ENCODE data around the gene GOLGB1.
"Not testable (repeated sequence)": the region's sequence is repeated elsewhere in the genome, so short reads cannot be mapped to it uniquely, and the experiment has no call there.

GOLGB1 gene

DNA sequence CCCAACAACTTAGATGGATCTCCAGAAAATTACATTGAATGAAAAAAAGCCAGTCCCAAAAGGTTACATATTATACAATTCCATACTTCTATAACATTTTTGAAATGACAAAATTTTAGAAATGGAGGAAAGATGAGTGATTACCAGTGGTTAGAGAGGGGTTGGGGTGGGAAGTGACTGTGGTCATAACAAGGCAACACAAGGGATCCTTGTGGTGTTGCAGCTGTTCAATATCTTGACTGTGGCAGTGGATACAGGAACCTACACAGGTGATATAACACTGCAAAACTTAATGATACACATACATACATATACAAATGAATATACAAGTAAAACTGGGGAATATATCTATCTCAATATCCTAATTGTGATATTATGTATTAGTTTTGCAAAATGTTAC lies 9.6 kb downstream of the GOLGB1 start:
- DNase-seq = no peak

DNA sequence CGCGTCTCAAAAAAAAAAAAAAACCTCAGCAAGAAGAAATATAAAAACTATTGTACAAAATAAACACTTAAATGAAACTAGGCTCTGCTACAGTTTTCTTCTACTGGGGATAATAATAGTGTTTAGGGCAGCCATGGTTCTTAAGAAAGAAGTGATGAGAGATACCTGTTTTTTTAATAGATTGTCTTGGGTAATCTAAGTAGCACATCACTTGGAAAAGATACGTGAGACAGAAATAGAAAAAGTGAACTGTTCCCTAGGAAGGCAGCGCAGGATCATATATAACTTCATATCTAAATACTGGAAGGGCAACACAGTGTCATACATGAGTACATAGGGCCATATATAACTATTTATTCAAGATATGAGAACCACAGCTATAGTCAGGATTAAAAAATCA lies 11.9 kb downstream of the GOLGB1 start:
- no peak for DNase-seq

DNA sequence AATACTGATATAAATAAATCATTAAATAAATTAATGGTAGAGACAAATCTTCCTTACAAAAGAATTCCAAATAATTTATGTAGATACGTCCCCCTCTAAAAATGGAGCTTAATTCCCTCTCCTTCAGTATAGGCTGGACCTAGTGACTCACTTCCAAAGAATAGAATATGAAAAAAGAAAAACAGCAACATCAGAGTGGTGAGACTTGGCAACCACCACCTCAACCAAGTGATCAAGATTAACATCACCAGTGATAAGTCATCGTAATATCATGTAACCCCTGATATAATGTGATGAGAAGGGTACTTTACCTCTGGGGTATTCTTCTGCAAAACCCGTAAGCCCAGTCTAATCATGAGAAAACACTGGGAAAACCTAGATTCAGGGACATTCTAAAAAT lies 13.4 kb downstream of the GOLGB1 start:
- no peak for DNase-seq

DNA sequence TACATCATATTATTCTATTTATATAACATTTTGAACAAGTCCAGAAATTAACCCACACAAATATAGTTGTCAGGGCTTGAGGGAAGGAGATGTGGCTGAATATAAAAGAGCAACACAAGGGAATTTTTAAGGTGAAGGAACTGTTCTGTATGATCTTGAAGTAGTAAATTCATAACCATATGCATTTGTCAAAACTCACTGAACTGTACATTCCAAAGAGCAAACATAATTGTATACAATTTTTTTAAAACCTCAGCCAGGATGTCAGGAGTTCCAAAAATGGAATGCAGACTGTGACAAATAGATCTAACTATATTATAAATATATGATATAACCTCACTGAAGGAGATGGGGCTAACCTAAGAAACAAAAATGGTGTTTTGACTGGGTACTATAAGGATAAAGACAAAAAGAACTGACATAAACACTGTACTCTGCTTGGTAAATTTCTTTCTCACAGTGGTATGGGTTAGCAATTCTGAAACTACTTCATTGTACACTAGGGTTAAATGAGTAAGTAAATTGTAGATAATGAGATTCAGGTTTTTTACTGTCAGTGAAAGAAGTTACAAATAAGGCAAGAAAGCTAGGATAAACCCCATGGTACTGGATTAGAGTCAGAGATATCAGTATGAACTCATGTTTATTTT lies 14.4 kb downstream of the GOLGB1 start:
- DNase-seq = no peak

DNA sequence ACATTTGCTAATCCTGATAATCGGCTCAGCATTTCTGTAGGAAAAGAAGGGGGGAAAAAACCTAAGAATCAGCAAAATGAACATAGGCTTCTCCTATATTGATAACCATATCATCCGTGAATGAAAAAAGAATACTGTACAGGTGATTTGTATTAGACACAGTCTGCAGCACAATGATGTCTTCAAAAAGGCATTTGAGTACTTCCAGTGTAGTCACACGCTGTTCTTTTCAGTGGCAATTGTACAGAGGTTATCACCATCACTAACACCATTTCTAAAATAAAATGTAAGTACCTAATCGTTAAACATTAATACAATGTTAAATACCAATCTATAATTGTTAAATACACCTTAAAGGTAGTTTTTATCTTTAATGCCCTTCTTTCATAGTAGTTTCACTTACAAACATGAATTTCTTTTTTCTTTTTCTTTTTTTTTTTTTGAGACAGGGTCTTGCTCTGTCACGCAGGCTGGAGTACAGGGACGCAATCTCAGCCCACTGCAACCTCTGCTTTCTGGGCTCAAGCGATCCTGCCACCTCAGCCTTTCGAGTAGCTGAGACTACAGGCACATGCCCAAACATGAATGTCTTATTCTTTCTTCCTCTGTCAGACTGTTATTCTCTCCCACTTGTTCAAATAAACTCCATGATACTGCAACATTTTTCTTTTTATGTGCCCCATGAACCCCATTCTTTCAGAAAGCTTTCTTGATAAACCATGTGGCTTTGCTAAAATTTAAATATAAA lies 18.4 kb downstream of the GOLGB1 start:
- no peak for DNase-seq

DNA sequence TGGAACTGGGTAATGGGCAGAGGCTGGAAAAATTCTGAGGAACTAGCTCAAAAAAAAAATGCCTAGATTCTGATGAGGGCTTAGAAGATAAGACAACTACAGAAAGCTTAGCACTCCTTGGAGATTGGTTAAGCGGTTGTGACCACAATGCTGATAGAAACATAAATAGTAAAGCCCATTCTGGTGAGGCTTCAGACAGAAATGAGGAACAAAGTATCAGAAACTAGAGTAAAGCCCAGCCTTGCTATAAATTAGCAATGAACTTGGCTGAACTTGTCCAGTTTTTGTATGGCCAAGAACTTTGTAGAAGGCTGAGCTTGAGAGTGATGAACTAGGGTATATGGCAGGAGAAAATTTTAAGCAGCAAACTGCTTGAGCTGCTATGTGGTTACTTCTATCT lies 25.4 kb downstream of the GOLGB1 start:
- DNase-seq = no peak

DNA sequence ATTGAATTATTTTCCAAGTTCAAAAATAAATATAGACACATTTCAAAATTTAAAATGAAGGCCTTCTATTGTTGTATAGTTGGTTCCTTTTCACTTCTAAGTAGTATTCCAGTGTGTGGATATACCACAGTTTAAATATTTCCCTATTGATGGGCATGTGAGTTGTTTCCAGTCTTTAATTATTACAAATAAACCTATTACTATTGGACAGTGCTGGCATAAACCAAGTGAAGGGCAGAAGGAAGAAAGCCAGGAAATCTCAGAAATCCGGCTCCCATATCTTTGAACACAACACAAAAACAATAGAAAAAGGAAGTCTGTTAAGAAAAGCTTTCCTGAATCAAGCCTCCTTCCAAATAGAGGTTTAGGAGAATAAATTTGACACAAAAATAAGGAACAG lies 26.1 kb downstream of the GOLGB1 start:
- no peak for DNase-seq

DNA sequence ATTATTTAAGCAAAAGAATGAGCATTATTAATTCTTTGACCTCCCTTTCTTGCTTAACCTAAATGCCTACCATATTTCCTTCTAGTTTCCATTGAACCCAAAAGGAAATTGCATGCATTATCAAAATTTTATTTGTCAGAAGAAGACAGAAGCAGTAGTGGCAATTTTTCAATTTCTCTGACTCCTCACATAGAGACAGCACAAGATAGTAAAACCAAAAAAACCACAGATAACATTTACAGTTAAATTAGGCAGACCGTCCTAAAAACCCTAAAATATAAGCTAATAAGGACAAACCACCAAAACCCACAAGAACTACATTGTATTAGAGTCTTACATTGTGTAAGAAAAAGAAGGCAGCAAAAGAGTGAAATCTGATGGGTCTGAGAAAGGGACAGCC lies 27.1 kb downstream of the GOLGB1 start:
- DNase-seq = no peak

DNA sequence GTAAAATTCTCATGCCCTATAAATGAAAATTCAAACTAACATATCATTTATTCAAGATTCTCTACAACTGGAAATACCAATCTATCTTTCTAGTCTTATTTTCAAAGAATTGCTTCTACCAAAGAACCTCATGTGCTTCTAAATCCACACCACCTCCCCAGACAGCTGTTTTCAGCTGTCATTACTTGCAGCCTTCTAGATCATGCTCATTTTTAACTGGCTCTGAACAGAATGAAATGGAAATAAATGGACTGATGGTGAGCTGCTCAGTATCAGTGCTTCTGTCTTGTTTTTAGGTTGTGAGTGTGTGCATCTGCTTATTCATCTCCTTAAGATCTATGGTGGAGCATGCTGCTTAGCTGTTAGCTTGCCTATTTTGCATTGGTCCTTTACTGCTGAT lies 29.4 kb downstream of the GOLGB1 start:
- DNase-seq = no peak

DNA sequence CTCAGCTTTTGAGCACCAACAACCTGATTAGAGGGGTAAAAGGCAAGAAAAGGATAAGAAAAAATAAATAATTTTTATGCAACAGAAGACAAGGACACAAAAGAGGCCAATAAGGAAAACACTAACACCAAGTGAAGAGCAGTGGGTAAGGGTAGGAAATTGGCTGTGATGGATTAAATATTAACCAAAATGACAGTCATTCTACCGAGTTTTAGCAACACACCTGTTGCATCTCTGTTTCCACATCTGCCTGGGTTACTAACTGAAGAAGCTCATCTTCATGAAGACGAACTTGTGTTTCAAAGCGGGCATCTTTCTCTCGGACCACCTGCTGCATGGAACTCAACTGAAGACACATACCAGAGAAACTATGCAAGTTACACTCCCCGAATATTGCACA lies 30.1 kb downstream of the GOLGB1 start:
- no peak for DNase-seq

DNA sequence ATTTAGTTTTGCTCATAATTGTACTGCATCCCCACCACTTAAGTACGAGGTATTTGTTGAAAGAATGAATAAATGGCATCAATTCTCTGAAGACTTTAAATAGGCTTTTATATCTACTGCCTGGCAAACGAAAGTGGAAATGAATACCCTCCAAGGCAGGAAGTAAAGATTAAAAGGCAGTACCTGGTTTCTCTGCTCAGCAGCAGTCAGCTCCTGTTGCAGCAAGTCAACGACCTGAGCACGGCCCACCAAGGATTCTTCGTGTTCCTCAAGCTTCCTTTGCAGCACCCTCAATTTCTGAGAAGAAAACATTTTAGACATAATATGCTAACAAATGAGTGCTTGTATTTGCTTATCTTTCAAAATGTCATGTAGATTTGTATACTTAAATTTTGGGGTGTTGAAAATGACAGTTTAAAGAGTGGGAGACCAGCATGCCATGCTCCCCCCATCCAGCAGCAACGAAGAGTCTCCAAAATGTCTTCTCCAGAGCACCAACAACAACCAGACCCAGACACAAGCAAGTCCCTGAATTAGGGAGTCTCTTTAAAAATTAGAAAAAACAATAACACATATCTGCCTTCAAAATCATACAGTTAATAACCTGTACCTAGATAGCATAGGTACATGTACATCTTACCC lies 31.2 kb downstream of the GOLGB1 start:
- DNase-seq = no peak

DNA sequence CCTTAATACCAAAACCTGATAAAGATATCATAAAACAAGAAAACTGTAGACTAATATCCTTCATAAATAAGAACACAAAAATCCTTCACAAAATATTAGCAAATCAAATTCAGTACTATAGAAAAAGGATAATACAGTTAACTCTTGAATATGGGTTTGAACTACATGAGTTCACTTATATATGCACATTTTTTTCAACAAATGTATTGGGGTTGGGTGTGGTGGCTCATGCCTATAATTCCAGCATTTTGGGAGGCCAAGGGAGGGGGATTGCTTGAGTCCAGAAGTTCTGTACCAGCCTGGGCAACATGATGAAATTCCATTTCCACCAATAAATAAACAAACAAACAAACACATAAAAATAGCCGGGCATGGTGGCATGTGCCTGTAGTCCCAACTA lies 39.2 kb downstream of the GOLGB1 start:
- no peak for DNase-seq

DNA sequence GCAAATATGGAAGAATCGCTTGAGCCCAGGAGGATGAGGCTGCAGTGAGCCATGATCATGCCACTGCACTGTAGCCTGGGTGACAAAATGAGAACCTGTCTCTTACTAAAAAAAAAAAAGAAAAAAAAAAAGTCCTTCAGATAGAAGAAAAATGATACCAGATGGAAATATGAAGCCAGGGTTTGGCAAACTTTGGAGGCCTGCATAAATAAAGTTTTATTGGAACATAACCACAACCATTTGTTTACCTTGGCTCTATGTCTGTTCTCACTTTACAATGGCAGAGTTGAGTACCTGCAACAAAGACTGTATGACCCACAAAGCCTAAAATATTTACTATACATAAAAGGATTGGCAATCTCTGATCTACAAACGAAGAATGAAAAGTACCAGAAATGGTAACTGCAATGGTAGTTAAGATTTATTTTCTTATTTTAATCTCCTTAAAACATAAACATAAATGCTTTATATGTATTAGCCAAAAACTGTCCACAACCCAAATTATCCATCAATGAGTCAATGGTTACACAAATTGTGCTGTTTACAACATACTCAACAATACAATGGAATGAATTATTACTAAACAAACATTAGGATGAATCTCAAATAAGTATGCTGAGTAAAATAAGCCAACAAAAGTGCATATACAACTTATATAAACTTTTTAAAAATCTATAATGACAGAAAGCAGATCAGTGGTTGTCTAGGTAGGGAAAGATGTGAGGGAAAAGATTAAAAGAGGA lies 41.8 kb downstream of the GOLGB1 start:
- DNase-seq = no peak

DNA sequence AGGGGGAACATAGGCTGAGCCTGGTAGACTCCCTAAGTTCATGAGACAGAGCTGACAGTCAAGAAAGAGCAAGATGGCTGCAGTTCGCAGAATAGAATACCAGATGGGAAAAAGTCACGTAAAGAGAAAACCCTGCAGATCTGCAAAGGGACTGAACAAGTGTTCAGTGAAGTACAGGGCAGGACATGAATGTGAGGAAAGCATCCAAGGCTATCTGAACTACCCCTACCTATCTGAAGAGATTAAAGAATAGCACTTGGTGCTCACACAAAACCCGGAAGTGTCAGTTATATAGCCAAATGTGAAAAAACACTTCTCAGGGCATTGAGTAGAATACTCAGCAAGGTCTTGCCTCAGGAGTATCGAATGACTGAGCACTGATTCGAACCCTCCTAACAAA lies 44.0 kb downstream of the GOLGB1 start:
- DNase-seq = no peak

DNA sequence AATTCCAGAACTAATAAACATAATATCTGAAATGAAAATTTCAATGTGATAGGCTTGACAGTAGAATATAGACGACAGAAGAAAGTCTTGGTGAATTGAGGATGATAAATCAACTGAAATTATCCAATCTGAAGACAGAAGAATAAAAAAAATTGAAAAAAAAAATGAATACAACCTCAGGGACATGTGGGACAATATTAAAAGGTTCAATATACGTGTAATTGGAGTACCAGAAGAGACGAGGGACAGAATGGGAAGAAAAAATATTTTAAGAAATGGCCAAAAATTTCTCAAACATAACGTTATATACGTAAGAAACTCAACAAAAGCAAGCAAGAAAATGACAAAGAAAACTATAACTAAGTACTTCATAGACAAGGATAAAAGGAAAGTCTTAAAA lies 45.6 kb downstream of the GOLGB1 start:
- no peak for DNase-seq

DNA sequence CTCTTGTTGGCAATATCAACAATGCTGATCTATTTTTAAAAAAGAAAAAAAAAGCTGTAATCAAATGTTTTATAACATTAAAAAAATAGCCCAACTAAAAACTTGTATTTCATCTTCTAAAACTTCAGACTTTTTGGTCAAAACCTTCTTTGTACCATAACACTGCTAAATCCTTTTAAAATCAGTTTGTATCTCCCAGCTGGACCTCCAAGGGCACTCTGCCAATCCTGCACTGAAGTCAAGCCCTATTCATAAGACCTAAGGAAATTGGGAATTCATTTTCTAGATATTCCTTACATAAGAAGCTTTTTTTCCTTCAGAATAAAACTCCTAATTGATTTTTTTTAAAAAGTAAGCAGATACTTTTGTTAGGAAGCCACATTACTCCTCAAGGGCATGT lies 50.6 kb downstream of the GOLGB1 start:
- no peak for DNase-seq

DNA sequence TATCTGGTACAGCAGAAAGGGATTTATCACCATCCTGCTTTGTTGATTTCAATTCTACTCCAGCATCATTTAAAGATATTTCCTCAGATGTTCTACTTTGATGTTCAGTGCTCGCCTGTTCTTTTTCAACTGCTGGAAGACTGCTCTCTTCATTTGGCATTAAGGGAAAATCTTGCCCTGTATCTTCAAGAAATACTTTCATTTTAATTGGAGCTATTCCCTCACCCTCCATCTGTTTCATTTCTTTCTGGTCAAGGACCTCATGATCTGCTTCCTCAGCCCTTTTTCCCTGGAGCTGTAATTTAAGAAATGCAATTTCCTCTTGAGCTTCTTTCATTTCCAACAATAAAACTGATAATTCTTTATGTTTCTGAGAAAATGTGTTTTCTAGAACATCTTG lies 51.1 kb downstream of the GOLGB1 start:
- DNase-seq = no peak

DNA sequence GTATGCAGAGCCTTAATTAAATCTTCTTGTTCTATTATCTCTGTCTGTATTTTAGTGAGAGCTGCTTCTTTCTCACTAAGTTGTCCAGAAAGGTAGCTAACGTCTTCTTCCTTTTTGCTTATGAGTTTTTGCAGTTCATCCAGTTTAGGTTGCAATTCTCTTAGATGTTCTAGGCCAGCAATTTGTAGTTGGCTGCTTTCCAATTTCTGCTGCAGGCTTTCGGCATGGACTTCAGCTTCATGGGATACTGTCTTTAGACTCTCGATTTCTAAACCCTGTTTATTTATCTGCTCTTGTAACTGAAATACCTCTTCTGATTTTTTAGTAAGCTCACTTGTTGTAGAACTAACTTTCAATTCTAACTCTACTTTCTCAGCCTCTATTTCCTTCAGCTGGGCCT lies 53.4 kb downstream of the GOLGB1 start:
- DNase-seq = no peak

DNA sequence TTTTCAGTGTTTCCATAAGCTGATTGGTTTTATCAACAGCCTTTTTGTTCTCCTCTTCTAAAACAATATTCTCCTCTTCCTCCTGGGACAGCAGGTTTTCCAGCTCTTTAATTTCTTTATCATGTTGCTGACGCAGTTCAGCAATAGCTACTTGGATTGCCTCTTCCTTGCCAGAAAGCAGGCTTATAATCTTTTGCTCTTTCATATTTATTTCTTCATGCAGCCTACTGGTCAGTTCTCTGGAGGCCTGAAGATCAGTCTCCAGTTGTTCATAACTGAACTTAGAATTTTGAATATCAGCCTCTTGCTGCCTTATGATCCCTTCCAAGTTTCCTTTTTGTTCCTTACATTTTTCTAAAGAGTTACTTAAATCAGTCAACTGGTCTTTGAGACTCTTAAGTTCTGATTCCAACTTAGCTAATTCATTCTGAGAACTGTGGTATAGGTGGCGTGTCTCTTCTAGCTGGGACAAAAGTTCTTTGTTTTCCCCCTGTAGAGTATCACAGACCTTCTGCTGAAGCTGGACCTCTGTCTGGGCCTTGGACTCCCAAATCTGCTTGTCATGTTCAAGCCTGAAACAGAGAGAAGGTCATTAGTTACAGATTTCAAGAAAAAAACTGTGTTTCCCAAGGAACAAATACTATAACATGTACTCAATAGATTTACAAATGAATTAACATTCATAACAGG lies 57.4 kb downstream of the GOLGB1 start:
- no peak for DNase-seq

DNA sequence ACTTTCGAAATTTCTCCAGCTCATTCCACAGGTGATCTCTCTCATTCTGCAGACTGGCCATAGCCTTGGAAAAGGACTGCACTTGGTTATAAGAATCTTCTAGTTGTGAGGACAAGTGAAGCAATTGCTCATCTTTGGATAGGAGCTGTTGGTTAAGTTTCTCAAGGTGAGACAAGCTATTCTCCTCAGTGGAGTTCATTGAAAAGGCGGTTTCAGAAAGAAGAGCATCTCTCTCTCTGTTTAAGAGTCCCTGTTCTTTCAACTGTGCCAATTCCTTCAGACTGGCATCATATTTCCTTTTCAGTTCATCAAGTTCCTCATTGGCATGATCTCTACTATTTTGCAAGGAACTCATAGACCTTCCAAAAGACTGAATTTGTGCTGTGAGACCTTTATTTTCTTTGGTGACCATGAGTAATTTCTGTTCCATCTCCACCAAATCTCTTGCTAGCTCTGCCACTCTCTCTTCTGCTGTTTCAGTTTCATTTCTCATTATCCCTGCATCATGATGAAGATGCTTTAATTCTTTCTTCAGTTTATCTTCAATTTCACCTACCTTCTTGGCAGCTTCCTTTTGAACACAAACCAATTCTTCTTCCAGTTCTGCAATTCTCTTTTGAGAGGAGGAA lies 58.6 kb downstream of the GOLGB1 start:
- DNase-seq = no peak

DNA sequence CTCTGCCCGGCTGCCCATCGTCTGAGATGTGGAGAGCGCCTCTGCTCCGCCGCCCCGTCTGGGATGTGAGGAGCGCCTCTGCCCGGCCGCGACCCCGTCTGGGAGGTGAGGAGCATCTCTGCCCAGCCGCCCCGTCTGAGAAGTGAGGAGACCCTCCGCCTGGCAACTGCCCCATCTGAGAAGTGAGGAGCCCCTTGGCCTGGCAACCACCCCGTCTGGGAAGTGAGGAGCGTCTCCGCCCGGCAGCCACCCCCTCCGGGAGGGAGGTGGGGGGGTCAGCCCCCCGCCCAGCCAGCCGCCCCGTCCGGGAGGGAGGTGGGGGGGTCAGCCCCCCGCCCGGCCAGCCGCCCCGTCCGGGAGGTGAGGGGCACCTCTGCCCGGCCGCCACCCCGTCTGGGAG lies 60.8 kb downstream of the GOLGB1 start:
- not testable (repeated sequence) for DNase-seq

DNA sequence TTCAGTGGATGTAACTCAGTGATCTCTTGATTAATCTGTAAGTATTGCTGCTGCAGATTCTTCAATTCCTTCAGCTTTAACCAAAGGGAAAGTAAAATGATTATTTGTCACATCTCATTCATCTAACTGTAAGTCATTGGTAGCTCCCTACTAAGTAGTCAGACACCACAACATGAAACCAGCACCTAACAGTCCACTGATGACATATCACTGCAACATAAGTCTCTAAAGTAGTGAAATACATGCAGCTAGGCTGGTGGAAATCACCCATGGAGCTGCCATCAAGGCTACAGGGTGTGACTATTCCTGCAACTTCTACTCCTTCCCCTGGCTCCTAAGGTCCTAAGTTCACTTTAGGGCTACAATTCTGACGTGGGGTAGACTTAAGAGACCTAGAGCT lies 67.7 kb downstream of the GOLGB1 start:
- no peak for DNase-seq

DNA sequence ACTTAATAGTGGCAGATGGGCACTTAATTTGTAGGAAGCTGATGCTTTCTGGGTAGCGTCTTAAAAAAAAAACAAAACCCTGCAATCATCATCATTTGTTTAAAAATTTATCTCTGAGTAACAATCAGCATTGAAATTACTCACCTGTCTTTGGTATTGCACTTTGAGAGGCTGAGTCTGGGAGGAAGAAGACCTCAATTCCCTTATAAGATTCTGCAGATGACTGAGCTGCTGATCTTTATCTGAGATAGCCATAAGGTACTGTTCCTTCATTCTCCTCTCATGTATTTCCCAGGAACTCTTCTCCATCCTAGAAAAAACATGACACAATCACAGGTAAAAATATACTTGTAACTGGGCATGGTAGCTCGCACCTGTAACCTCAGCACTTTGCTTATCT lies 72.4 kb downstream of the GOLGB1 start:
- DNase-seq = no peak
